Fibroblast of villous mesenchyme (primary cell): ENCODE data around the gene POLN. TPM values are rescaled to one million over a fixed set of nuclear protein-coding genes. Genes with fewer than 3 reads are reported as not detected.
"Not testable (repeated sequence)": the region's sequence is repeated elsewhere in the genome, so short reads cannot be mapped to it uniquely, and the experiment has no call there.

Source experiments
- DNase-seq: peaks from one replicate; pipeline ENCODE4 v3.0.0-alpha.2; 2010; ENCODE audit warnings: low read depth
- H3K4me3 ChIP-seq: 2 replicates; pipeline ENCODE4 v1.5.1; 2011; ENCODE audit warnings: low read depth, mild to moderate bottlenecking, low read length
- total RNA-seq: library from RNA; depleted of rRNA; stranded (reverse); fragments of >200 nt; gene quantifications from 2 replicates; pipeline ENCODE4 v1.2.3, GENCODE V29; 2012
- TF ChIP-seq, protein P1 (sequence below): IDR thresholded peaks from 2 replicates; pipeline ENCODE4 v1.5.1; 2012; ENCODE audit warnings: low read depth, mild to moderate bottlenecking, low read length; ENCODE audit not compliant: insufficient read depth

POLN gene
- total RNA-seq, 1 donor: 4.7 TPM

DNA sequence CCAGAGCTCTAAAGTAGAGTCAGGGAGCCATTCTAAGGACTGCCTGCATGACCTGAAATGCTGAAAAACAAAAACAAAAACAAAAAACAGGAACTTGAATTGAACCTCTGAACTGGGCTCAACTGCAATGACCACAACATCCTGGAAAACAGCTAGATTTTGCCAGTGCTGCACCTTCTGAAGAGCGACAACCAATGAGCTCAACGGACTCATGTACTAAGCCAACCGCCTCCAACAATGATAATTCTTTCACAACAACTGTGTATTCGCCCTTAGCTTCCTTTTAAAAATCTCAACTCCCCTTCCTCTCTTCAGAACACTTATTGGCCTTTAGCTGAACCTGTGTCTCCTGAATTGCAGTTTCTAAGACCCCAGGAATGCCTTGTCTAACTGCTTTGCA is 69.8 kb downstream of the POLN start:
- H3K4me3 ChIP-seq: no peak overlapping the region
- TF ChIP-seq, protein P1, sequence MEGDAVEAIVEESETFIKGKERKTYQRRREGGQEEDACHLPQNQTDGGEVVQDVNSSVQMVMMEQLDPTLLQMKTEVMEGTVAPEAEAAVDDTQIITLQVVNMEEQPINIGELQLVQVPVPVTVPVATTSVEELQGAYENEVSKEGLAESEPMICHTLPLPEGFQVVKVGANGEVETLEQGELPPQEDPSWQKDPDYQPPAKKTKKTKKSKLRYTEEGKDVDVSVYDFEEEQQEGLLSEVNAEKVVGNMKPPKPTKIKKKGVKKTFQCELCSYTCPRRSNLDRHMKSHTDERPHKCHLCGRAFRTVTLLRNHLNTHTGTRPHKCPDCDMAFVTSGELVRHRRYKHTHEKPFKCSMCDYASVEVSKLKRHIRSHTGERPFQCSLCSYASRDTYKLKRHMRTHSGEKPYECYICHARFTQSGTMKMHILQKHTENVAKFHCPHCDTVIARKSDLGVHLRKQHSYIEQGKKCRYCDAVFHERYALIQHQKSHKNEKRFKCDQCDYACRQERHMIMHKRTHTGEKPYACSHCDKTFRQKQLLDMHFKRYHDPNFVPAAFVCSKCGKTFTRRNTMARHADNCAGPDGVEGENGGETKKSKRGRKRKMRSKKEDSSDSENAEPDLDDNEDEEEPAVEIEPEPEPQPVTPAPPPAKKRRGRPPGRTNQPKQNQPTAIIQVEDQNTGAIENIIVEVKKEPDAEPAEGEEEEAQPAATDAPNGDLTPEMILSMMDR: no peak
- no peak for DNase-seq

DNA sequence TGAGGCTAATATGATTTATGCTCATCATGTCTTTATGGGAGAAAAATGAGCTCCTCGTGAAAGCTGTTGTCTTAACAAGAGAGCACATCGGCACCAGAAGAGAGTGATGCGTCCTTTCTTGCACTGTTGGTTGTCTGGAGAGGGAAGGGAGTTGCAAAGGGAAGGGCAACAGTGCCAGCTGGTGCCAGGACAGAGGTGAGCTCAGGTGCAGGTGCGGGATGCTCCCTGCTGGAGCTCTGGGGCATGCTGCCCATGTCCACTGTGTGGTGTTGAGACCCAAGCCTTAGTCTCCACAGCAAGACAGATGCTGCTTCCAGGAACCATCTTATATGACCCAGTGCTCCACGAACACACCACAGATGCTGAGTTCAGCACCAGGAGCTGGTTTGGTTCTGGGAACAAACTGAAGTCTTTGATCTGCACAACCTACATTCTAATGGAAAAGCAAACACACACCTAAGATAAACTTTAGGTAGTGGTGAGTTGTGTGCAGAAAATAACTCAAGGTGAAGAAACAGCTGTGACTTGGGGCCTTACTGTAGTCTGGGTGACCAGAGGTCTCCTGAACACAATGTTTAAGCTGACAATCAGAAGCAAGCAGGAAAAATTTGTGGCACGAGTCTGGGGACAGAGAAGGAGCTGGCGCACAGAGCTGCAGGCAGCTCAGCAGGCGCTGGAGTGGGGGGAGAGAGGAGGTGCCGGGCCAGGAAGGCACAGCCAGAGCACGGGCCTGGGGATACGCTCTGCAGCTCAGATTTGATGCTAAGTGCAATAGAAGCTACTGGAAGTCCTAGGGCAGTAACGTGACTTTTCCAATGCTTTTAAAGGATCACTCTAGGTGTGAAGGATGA is 73.2 kb downstream of the POLN start:
- H3K4me3 ChIP-seq: no peak overlapping the region
- DNase-seq: no peak
- TF ChIP-seq, protein P1: no peak

DNA sequence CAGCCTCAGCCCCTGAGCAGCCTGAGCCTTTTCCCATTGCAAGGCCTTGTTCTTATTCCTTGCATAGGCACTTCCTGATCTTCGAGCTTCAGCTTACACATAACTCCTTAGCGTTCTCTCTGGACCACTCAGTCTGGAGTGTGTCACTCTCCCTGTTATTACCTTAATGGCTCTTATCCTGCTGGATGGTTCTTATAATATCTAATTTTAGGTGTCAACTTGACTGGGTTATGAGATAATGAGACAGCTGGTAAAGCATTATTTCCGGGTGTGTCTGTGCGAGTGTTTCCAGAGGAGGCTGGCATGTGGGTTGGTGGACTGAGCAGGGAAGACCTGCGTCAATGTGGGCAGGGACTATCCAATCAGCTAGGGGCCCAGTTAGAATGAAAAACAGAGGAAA is 75.7 kb downstream of the POLN start:
- H3K4me3 ChIP-seq: no peak overlapping the region
- no peak for DNase-seq

DNA sequence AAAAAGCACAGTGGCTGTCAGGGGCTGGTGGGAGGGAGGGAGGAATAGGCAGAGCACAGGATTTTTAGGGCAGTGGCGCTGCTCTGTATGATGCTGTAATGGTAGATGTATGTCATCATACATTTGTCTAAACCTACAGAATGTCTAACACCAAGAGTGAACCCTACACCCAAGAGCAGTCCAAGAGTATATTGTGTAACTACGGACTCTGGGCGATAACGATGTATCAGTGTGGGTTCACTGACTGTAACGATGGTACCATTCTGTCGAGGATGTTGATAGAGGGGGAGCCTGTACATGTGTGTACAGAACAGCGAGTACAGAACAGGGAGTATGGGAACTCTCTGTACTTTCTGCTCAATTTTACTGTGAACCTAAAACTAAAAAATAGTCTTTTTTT is 76.5 kb downstream of the POLN start:
- TF ChIP-seq, protein P1: no peak
- DNase-seq: no peak
- H3K4me3 ChIP-seq: no peak overlapping the region

More for the DNA sequence above, 75.7 kb downstream of the POLN start:
- TF ChIP-seq, protein P1: no peak

DNA sequence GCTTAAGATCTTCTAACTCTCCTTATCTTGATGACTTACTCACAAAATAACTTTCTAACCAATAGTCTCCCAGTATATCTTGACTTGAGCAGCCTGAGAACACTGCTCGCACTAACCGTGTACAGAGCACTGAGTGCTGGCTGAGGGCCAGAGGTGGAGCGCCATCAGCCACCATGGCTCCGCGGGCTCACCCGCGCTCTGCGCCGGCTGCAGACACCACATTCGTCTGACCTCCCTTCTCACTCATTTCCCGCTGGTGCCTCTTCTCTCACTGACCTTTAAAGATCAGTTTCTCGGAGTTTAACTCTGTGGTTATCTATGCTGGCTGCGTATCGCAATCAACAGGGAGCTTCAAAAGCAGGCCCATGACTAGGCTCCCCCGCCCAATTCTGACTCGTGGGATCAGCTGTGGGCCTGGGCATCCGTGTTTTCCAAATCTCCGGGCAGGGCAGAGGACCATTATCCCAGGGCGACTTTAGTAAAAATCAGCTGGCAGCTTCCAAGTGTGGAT is 78.6 kb downstream of the POLN start:
- DNase-seq: peak; percentile 63
- TF ChIP-seq, protein P1: no peak

DNA sequence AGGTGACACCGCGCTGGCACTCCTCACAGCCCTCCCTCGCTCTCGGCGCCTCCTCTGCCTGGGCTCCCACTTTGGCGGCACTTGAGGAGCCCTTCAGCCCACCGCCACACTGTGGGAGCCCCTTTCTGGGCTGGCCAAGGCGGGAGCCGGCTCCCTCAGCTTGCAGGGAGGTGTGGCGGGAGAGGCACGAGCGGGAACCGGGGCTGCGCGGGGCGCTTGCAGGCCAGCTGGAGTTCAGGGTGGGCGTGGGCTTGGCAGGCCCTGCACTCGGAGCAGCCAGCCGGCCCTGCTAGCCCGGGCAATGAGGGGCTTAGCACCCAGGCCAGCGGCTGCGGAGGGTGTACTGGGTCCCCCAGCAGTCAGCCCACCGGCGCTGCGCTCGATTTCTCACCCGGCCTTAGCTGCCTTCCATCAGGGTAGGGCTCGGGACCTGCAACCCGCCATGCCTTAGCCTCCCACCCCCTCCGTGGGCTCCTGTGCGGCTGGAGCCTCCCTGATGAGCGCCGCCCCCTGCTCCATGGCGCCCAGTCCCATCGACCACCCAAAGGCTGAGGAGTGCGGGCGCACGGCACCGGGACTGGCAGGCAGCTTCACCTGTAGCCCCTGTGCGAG is 80.7 kb downstream of the POLN start:
- not testable (repeated sequence) for H3K4me3 ChIP-seq

More for the DNA sequence above, 78.6 kb downstream of the POLN start:
- H3K4me3 ChIP-seq: no peak overlapping the region

DNA sequence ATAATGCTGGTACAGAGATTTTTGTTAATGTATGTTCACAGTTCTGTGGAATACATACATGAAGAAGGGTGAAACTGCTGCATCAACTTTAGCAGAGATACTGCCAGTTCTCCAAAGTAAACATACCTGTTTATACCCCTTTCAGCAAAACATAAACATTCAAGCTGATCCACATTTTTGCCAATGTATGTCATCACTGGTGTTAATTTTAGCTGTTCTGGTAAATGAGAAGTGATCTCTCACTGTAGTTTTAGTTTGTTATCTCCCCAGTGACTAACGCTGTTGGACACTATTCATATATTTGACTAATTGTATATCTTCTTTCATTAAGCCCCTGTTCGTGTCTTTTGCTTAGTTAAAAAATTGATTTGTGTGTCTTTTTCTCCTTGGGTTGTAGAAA is 82.0 kb downstream of the POLN start:
- H3K4me3 ChIP-seq: no peak overlapping the region
- peak; percentile 26 for DNase-seq
- TF ChIP-seq, protein P1: no peak

More for the DNA sequence above, 80.7 kb downstream of the POLN start:
- not testable (repeated sequence) for DNase-seq
